Activated T-helper 1 cell treated with anti-CD3 and anti-CD28 coated beads, Interleukin-12 subunit alpha, Interleukin-12 subunit beta, Interleukin-2, Interleukin-4 antibody, amounts not matched to agents 30 ng/mL and 10 ng/mL and 1 ng/mL, durations not matched to agents 14 hours and 24 hours and 36 hours (primary cell): ENCODE results near the gene NEU2. TPM values are rescaled to one million over a fixed set of nuclear protein-coding genes. Genes with fewer than 3 reads are reported as not detected.

Experiments used
- DNase-seq: peaks from one replicate; pipeline ENCODE4 v3.0.0; 2021; ENCODE audit warnings: low spot score
- H3K27ac Mint-ChIP-seq: one replicate; pipeline ENCODE4 v1.8.0; 2021; ENCODE audit warnings: mild to moderate bottlenecking, mixed read lengths
- H3K27me3 Mint-ChIP-seq: one replicate; pipeline ENCODE4 v1.8.0; 2022; ENCODE audit warnings: mild to moderate bottlenecking, moderate library complexity, mixed read lengths; ENCODE audit not compliant: insufficient read depth
- H3K36me3 Mint-ChIP-seq: one replicate; pipeline ENCODE4 v1.8.0; 2021; ENCODE audit warnings: low read depth, mixed read lengths
- H3K4me1 Mint-ChIP-seq: one replicate; pipeline ENCODE4 v1.8.0; 2021; ENCODE audit warnings: low read depth, mixed read lengths
- H3K4me3 Mint-ChIP-seq: one replicate; pipeline ENCODE4 v1.8.0; 2021; ENCODE audit warnings: mild to moderate bottlenecking, moderate library complexity, mixed read lengths
- H3K9me3 Mint-ChIP-seq: one replicate; pipeline ENCODE4 v1.8.0; 2021; ENCODE audit warnings: mixed read lengths
- intact Hi-C: fragments of 100-400 bp; cut with micrococcal nuclease; formaldehyde crosslinking; loops from one replicate; pipeline ENCODE4 v1.15.1; 2024
- total RNA-seq: library from RNA; stranded (reverse); gene quantifications from 2 replicates; pipeline ENCODE4 v1.2.3, GENCODE V29; 2022

NEU2 gene
- total RNA-seq, 1 donor from 2014 or later = not detected

DNA sequence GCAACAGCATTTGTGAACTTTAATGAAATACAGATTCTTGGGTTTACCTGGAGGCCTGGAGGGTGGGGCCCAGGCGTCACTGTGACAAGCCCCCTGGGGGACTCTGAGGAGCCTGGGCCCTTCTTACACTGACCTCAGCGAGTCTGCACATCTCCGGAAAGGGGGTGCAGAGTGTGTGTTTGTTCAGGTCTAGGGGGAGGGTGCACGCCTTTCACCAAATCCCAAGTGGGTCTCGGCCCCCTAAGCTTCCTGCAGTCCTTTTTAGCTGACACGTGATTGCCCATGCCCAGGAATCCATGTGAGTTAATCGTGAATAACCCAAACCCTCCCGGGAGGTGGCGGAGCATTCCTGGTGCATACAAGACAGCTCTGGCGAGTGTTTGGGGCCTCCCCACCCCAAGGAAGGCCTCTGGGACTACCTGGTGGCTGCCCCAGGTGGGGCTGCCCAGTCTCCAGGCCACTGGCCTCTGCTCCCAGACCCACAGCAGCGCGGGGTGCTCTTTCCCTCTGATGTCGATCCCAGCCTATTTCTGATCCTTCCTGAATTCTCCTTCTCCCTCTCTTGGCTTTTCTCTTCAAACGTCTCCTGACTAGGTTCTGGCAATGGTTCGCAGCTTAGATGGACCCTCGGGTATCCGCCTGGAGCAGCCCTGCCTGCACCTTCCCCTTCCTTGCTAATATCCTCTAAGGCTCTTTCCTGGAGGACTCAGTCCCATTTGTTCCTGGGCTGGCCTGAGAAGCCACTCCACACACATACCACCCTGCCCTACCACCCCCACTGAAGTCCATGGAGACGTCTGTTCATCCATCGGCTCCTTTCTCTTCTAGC lies 29.4 kb upstream of the NEU2 start:
- no peaks in the 10 kb centered on the region for H3K4me1 Mint-ChIP-seq
- H3K27me3 Mint-ChIP-seq = peaks cover 5% of the 10 kb centered on the region
- intact Hi-C loops = no loop called here
- no peak overlapping the region for H3K27ac Mint-ChIP-seq
- no peaks in the 10 kb centered on the region for H3K36me3 Mint-ChIP-seq
- DNase-seq = no peak
- H3K4me3 Mint-ChIP-seq = no peak overlapping the region
- H3K9me3 Mint-ChIP-seq = no peaks in the 10 kb centered on the region

DNA sequence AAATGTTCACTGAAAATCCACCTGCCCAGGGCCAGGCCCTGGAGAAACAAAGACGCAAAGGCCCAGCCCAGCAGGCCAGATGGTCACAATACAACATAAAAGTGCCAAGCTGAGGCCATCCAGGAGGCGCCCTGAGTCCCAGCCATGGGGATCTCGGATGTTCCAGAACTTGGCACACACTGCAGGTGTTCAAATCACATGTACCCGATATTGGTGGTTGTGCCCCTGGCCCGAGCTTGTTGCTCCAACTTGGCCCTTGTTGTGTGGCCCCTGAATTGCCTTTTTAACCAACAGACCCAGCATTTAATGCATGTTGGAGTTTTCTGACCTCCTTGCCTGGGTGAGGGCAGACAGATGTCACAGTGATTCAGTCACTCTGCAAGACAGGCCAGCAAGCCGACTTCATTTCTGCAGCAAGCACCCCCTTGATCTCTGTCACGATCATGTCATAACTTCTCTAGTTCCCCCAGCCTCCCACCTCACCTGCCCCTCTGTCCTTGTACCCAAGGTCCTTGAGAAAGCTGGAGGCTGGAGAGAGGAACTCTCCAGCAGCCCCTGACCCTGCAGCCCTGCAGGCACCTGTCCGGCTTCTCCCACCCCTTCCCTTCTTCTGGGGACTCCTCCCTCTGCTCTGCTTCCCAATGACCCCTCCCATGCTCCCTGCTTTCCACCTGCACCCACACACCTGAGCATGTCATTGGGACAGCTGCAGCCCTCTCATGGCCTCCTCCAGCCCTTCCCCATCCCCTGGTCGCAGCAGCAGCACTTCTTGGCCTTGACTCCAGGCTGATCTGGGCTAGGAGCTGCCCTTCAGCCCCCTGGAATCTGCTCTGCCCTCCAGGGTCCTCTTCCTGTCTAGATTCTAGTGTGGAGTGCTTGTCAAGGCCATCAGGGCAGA lies 28.6 kb upstream of the NEU2 start:
- H3K4me1 Mint-ChIP-seq = no peaks in the 10 kb centered on the region
- peaks cover 5% of the 10 kb centered on the region for H3K27me3 Mint-ChIP-seq
- intact Hi-C loops = no loop called here
- H3K9me3 Mint-ChIP-seq = no peaks in the 10 kb centered on the region
- no peaks in the 10 kb centered on the region for H3K36me3 Mint-ChIP-seq
- no peak overlapping the region for H3K27ac Mint-ChIP-seq
- DNase-seq = no peak
- no peak overlapping the region for H3K4me3 Mint-ChIP-seq

DNA sequence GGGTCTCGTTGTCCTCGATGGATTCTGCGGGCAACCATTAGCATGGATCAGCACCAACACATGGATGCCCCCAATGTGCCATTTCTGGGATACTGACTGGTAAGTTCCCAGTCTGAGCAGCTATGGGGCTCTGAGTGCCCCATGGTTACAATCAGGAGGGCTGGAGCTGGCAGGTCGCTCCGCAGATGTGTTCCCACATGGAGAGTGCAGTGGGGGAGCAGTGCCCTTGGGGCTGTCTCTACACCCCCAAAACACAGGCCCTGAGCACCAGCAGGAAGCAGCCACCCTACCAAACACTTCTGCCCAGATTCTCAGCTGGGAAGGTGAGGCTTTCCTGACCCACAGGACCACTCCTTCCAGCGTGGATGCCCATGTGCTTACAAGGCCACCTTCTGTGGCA lies 27.4 kb upstream of the NEU2 start:
- H3K4me1 Mint-ChIP-seq = no peaks in the 10 kb centered on the region
- no peak for DNase-seq
- no peaks in the 10 kb centered on the region for H3K36me3 Mint-ChIP-seq
- peaks cover 6% of the 10 kb centered on the region for H3K27me3 Mint-ChIP-seq
- H3K4me3 Mint-ChIP-seq = no peak overlapping the region
- no peak overlapping the region for H3K27ac Mint-ChIP-seq
- no peaks in the 10 kb centered on the region for H3K9me3 Mint-ChIP-seq
- intact Hi-C loops = no loop called here

GRCh38 chr2:233006648-233007047 lies 25.8 kb upstream of the NEU2 start:
- Mint-ChIP-seq H3K27me3 (peaks cover 9% of the 10 kb centered on the region), H3K27ac (no peak overlapping the region), H3K36me3 (no peaks in the 10 kb centered on the region), H3K4me3 (no peak overlapping the region), H3K4me1 (no peaks in the 10 kb centered on the region), H3K9me3 (no peaks in the 10 kb centered on the region)
- no peak for DNase-seq
- intact Hi-C loops = no loop called here

DNA sequence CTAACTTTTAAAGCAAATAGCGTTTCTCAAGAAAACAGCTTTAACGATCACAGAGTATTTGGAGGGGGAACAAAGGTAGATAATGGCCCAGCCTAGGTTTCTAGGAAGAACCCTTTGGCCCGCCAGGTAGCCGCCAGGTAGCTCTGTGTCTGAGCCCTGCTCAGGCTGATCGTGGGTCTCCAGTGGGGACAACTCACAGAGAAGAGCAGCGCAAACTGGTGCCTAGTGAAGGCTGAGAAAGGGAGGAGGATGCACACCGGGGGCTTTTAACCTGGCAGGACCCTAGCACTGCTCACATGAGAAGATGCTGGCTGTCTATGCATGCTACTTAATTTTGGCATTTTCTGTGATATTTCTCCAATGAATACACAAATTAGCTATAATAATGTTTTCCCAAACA lies 25.2 kb upstream of the NEU2 start:
- DNase-seq = no peak
- Mint-ChIP-seq H3K36me3 (no peaks in the 10 kb centered on the region), H3K4me1 (no peaks in the 10 kb centered on the region), H3K9me3 (no peaks in the 10 kb centered on the region), H3K4me3 (no peak overlapping the region), H3K27ac (no peak overlapping the region), H3K27me3 (peaks cover 9% of the 10 kb centered on the region)
- intact Hi-C loops = no loop called here

DNA sequence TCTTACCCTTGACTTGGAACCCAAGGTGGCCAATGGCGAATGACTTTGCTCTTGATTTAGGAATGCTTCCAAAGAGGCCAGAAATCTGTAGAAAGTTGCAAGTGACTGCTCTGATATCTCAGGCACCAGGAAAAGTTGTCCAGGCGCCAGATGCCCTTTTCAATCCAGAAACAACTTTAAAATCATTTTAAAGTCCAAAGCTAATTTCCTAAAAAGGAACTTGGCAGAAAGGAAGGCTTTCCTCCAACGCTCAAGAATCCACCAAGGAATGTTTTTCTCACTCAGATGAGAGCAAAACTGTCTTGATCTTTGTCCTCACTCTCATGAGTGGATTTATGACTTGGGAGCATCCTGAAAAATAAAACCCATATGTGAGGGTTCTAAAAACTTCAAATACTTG lies 24.7 kb upstream of the NEU2 start:
- H3K27ac Mint-ChIP-seq = no peak overlapping the region
- H3K4me1 Mint-ChIP-seq = no peaks in the 10 kb centered on the region
- H3K27me3 Mint-ChIP-seq = peaks cover 9% of the 10 kb centered on the region
- no peaks in the 10 kb centered on the region for H3K36me3 Mint-ChIP-seq
- H3K9me3 Mint-ChIP-seq = no peaks in the 10 kb centered on the region
- H3K4me3 Mint-ChIP-seq = no peak overlapping the region
- intact Hi-C loops = no loop called here
- no peak for DNase-seq

- peaks cover 4% of the 10 kb centered on the region for H3K27me3 Mint-ChIP-seq
- H3K4me3 Mint-ChIP-seq = no peak overlapping the region
- H3K27ac Mint-ChIP-seq = no peak overlapping the region
- no peaks in the 10 kb centered on the region for H3K9me3 Mint-ChIP-seq
- intact Hi-C loops = no loop called here
- DNase-seq = no peak
- no peaks in the 10 kb centered on the region for H3K36me3 Mint-ChIP-seq
- H3K4me1 Mint-ChIP-seq = no peaks in the 10 kb centered on the region
Observed at GRCh38 chr2:233009661-233010060, 22.8 kb upstream of the NEU2 start.

GRCh38 chr2:233010569-233011267 lies 21.8 kb upstream of the NEU2 start:
- Mint-ChIP-seq H3K9me3 (peaks cover 6% of the 10 kb centered on the region), H3K36me3 (no peaks in the 10 kb centered on the region), H3K4me3 (no peak overlapping the region), H3K27ac (no peak overlapping the region), H3K4me1 (no peaks in the 10 kb centered on the region), H3K27me3 (peaks cover 9% of the 10 kb centered on the region)
- DNase-seq = no peak
- intact Hi-C loops = no loop called here

DNA sequence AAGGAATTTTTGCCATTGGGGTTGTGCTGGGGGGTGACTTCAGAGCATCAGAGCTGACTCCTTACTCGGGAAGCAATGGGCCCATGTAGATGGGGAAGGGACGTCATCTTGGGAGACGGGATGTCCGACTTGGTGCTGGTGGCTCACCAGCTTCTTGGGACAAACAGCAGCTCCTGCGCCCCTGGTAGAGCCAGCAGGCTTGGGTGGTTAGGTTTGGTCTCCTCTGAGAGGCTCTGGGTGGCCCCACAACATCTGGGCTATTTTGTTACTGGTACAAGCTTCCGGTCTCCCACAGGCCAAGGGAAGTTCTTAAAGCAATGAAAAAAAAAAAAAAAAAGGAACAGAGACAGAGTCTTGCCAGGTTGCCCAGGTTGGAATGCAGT lies 21.2 kb upstream of the NEU2 start:
- H3K9me3 Mint-ChIP-seq = peaks cover 6% of the 10 kb centered on the region
- no peak overlapping the region for H3K27ac Mint-ChIP-seq
- no peaks in the 10 kb centered on the region for H3K4me1 Mint-ChIP-seq
- peaks cover 9% of the 10 kb centered on the region for H3K27me3 Mint-ChIP-seq
- intact Hi-C loops = no loop called here
- no peak for DNase-seq
- H3K4me3 Mint-ChIP-seq = no peak overlapping the region
- H3K36me3 Mint-ChIP-seq = no peaks in the 10 kb centered on the region

DNA sequence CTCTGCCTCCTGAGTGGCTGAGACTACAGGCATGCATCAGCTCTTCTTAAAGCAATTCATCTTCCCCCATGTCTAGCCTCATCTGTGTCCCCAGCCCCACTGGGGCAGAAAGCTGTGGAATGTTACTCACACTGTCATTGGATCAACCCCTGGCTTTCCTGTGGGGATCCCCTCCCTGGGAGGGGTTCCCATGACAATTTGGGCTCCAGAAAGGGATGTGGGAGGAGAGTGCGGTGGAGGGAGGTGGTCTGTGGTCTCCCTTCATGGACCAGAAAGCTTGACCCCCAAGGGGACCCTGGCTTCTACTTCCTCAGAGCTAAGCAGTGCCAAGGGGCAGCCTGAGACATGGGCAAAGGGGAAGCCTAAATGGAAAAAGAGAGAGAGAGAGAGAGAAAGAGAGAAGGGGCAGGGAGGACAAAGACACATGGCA lies 20.8 kb upstream of the NEU2 start:
- Mint-ChIP-seq H3K9me3 (peaks cover 6% of the 10 kb centered on the region), H3K4me1 (no peaks in the 10 kb centered on the region), H3K27ac (no peak overlapping the region), H3K27me3 (peaks cover 9% of the 10 kb centered on the region), H3K4me3 (no peak overlapping the region), H3K36me3 (no peaks in the 10 kb centered on the region)
- DNase-seq = no peak
- intact Hi-C loops = no loop called here

- DNase-seq = no peak
- Mint-ChIP-seq H3K4me1 (no peaks in the 10 kb centered on the region), H3K27me3 (peaks cover 10% of the 10 kb centered on the region), H3K27ac (no peak overlapping the region), H3K4me3 (no peak overlapping the region), H3K9me3 (peaks cover 6% of the 10 kb centered on the region), H3K36me3 (no peaks in the 10 kb centered on the region)
- intact Hi-C loops = no loop called here
Observed at GRCh38 chr2:233012301-233012971, 20.0 kb upstream of the NEU2 start.

DNA sequence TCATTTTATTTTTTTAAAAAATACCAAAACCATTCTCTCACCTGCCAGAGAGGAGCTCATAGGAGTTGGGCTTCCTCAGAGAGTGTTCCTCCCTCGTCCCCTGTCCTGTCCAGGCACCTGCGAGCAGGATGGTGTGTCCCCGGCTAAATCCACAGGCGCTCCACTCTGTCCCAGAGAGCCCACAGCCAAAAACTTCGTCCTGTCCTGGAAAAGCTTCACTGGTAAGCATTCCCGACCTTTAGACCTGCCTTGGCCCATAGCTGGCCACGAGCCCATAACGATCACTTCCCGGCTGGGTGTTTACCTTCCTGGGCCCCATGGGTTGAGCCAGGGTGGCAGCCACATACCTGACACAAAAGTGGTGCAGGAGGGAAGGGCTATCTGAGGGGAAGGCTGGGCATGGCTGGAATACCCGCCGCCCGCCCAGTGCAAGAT lies 19.4 kb upstream of the NEU2 start, which contains the start of gene NGEF:
Gene NGEF (minus strand): TSS at position 230 of the 435 bp plus-strand sequence. CDS start 38,366 bp downstream, outside the sequence.
- Mint-ChIP-seq H3K27me3 (peaks cover 12% of the 10 kb centered on the region), H3K4me3 (no peak within 1 kb of the TSS), H3K9me3 (peaks cover 6% of the 10 kb centered on the region), H3K4me1 (no peaks in the 10 kb centered on the region), H3K36me3 (no peaks in the 10 kb centered on the region), H3K27ac (no peak within 1 kb of the TSS)
- no peak for DNase-seq
- intact Hi-C loops = no loop called here
